T-helper 1 cell (primary cell): ENCODE measurements around the gene REXO1.
A peak's percentile ranks its signal among the peaks of the same experiment; 100 is the strongest.
"Not testable (repeated sequence)": the region's sequence is repeated elsewhere in the genome, so short reads cannot be mapped to it uniquely, and the experiment has no call there.

Source experiments
- DNase-seq, 5 donors: peaks; one replicate each; pipeline ENCODE4 v3.0.0-alpha.2; 2012 to 2020
- total RNA-seq, 4 donors: gene quantifications; one replicate each; lab custom pipeline; 2026; lab: John Stamatoyannopoulos, UW

The REXO1 gene
- 54.9 to 97.8 (median 65.4) reads per million in 4 donors for total RNA-seq

- DNase-seq, result peak; percentile 91 to 99 (median 95)
Observed at GRCh38 chr19:1848399-1849131, at the start of gene REXO1. REXO1 (minus strand) TSS chr19:1848483; CDS start chr19:1848358, 125 bp downstream.

GRCh38 chr19:1896508-1896907 is 48.2 kb upstream of the REXO1 start:
- DNase-seq, result no peak

- DNase-seq, result no peak
Observed at GRCh38 chr19:1893791-1894190, 45.5 kb upstream of the REXO1 start.

- DNase-seq, result no peak
Observed at GRCh38 chr19:1889907-1890306, 41.6 kb upstream of the REXO1 start.

GRCh38 chr19:1888385-1888784 is 40.1 kb upstream of the REXO1 start:
- no peak for DNase-seq

GRCh38 chr19:1886360-1886759 is 38.1 kb upstream of the REXO1 start:
- not testable (repeated sequence) for DNase-seq

- peak; percentile 88 to 96 (median 93) for DNase-seq
Observed at GRCh38 chr19:1885398-1886119, 37.3 kb upstream of the REXO1 start, which contains the start of gene ABHD17A. ABHD17A (minus strand) TSS chr19:1885496; CDS start chr19:1881566, 3,930 bp downstream.

- DNase-seq, result no peak
Observed at GRCh38 chr19:1884719-1885334, 36.5 kb upstream of the REXO1 start.

GRCh38 chr19:1884291-1884718 is 36.0 kb upstream of the REXO1 start:
- peak in 2 of 5 donors; percentile 23 to 38 for DNase-seq

GRCh38 chr19:1883784-1884183 is 35.5 kb upstream of the REXO1 start:
- DNase-seq, result peak in 1 of 5 donors; percentile 40

GRCh38 chr19:1882786-1883692 is 34.8 kb upstream of the REXO1 start:
- DNase-seq, result no peak

GRCh38 chr19:1882089-1882785 is 34.0 kb upstream of the REXO1 start:
- peak; percentile 39 to 89 (median 71) for DNase-seq

GRCh38 chr19:1881393-1882088 is 33.3 kb upstream of the REXO1 start:
- not testable (repeated sequence) for DNase-seq

GRCh38 chr19:1880611-1881392 is 32.5 kb upstream of the REXO1 start:
- no peak for DNase-seq

- not testable (repeated sequence) for DNase-seq
Observed at GRCh38 chr19:1879982-1880381, 31.7 kb upstream of the REXO1 start.

- DNase-seq, result not testable (repeated sequence)
Observed at GRCh38 chr19:1878583-1878982, 30.3 kb upstream of the REXO1 start.

GRCh38 chr19:1877280-1877660 is 29.0 kb upstream of the REXO1 start:
- not testable (repeated sequence) for DNase-seq

- not testable (repeated sequence) for DNase-seq
Observed at GRCh38 chr19:1876496-1877279, 28.4 kb upstream of the REXO1 start.
